OCI-LY7 (cell line): ENCODE measurements around the gene XCL1. TPM values are rescaled to one million over a fixed set of nuclear protein-coding genes. Genes with fewer than 3 reads are reported as not detected.
"Not testable (repeated sequence)": the region's sequence is repeated elsewhere in the genome, so short reads cannot be mapped to it uniquely, and the experiment has no call there.

Experiments used
- BruUV-seq: library from RNA; stranded (reverse); fragments of 400-500 nt; replicated peaks from 2 replicates; lab custom pipeline; 2021; lab: Mats Ljungman, UMichigan
- CTCF ChIA-PET: fragments of 300-600 bp; sonication (Branson Sonifier 250); formaldehyde crosslinking; loops from one replicate; lab custom pipeline; 2022; ENCODE audit warnings: antibody characterized with exemption; ENCODE audit not compliant: unreplicated experiment; lab: Charles Lee
- POLR2A ChIA-PET: fragments of 300-600 bp; sonication (Branson Sonifier 250); formaldehyde crosslinking; loops from one replicate; lab custom pipeline; 2022; ENCODE audit warnings: antibody characterized with exemption; lab: Charles Lee
- DNase-seq: peaks from one replicate; pipeline ENCODE4 v3.0.0-alpha.2; 2015; ENCODE audit warnings: low spot score
- H2AFZ ChIP-seq: fragments of 200-600 bp; sonication (generic), shearing (Covaris generic); 2 replicates; pipeline ENCODE4 v1.6.1; 2014; ENCODE audit warnings: mild to moderate bottlenecking, antibody characterized with exemption, low read length, moderate library complexity
- H3K27ac ChIP-seq: fragments of 200-600 bp; sonication (generic); 2 replicates; pipeline ENCODE4 v1.5.1; 2014; ENCODE audit warnings: mixed run types, low read depth, mild to moderate bottlenecking, moderate library complexity, low read length, inconsistent platforms; ENCODE audit not compliant: poor library complexity, severe bottlenecking
- H3K36me3 ChIP-seq: fragments of 200-600 bp; sonication (generic); 2 replicates; pipeline ENCODE4 v1.6.1; 2014; ENCODE audit warnings: mild to moderate bottlenecking, antibody characterized with exemption, low read length, moderate library complexity, mixed read lengths; ENCODE audit not compliant: insufficient read depth
- H3K4me1 ChIP-seq: fragments of 200-600 bp; sonication (generic); 2 replicates; pipeline ENCODE4 v1.5.1; 2014; ENCODE audit warnings: mild to moderate bottlenecking, low read length; ENCODE audit not compliant: insufficient read depth, poor library complexity, severe bottlenecking
- H3K4me2 ChIP-seq: fragments of 200-600 bp; sonication (generic); 2 replicates; pipeline ENCODE4 v1.6.1; 2014; ENCODE audit warnings: mild to moderate bottlenecking, low read length
- H3K4me3 ChIP-seq: fragments of 200-600 bp; sonication (generic); 2 replicates; pipeline ENCODE4 v1.5.1; 2014; ENCODE audit warnings: mild to moderate bottlenecking, low read depth, low read length; ENCODE audit not compliant: poor library complexity, severe bottlenecking
- H3K79me2 ChIP-seq: fragments of 200-600 bp; sonication (generic); 2 replicates; pipeline ENCODE4 v1.6.1; 2016; ENCODE audit warnings: low read depth, mild to moderate bottlenecking, low read length, moderate library complexity, mixed read lengths; ENCODE audit not compliant: insufficient read depth
- H3K9me2 ChIP-seq: fragments of 200-600 bp; sonication (generic); 2 replicates; pipeline ENCODE4 v1.6.1; 2016; ENCODE audit warnings: mild to moderate bottlenecking, low read length, mixed read lengths; ENCODE audit not compliant: insufficient read depth
- H3K9me3 ChIP-seq: fragments of 200-600 bp; sonication (generic); 2 replicates; pipeline ENCODE4 v1.6.1; 2014; ENCODE audit warnings: mild to moderate bottlenecking, mixed run types, low read length, mixed read lengths
- H4K20me1 ChIP-seq: fragments of 200-600 bp; sonication (generic); 2 replicates; pipeline ENCODE4 v1.6.1; 2014; ENCODE audit warnings: mild to moderate bottlenecking, antibody characterized with exemption, low read length, moderate library complexity, mixed read lengths; ENCODE audit not compliant: insufficient read depth
- EZH2phosphoT487 ChIP-seq: fragments of 200-600 bp; sonication (generic); IDR thresholded peaks from 2 replicates; pipeline ENCODE4 v1.6.1; 2018; ENCODE audit warnings: low read depth, borderline replicate concordance, mild to moderate bottlenecking, mixed run types, antibody characterized with exemption, low read length, moderate library complexity, mixed read lengths
- intact Hi-C: fragments of 100-400 bp; cut with micrococcal nuclease; formaldehyde crosslinking; loops from one replicate; pipeline ENCODE4 v1.10.0; 2022; ENCODE audit not compliant: unreplicated experiment
- total RNA-seq, 2 experiments: library from RNA; depleted of rRNA in 1 of 2; stranded (reverse); fragments of >200 nt in 1 of 2; shearing (Covaris generic) in 1 of 2; gene quantifications; 2 replicates each; pipeline ENCODE4 v1.2.3, GENCODE V29; 2014 to 2022
- TF ChIP-seq, protein P1 (sequence below): fragments of 200-600 bp; sonication (generic); conservative IDR thresholded peaks from 2 replicates; pipeline ENCODE4 v1.5.1; 2014; ENCODE audit warnings: mild to moderate bottlenecking, antibody characterized with exemption, low read length, moderate library complexity, mixed read lengths

Gene XCL1
- total RNA-seq, 2 experiments from 2014 or later: not detected

- intact Hi-C loops, BruUV-seq: not testable (repeated sequence)
- POLR2A ChIA-PET: interaction anchor here (0.6 kb wide), 1 partner anchor 15 kb away, joined by 3 read pairs; no protein-coding TSS in a partner anchor
Measured at GRCh38 chr1:168545678-168546552, 30.5 kb upstream of the XCL1 start.

GRCh38 chr1:168546553-168546895, 29.9 kb upstream of the XCL1 start:
- BruUV-seq, CTCF ChIA-PET, H4K20me1 ChIP-seq, POLR2A ChIA-PET, H3K27ac ChIP-seq, H3K4me1 ChIP-seq, H3K9me2 ChIP-seq, DNase-seq, H2AFZ ChIP-seq, H3K9me3 ChIP-seq, H3K79me2 ChIP-seq, H3K4me3 ChIP-seq, intact Hi-C loops, H3K36me3 ChIP-seq, H3K4me2 ChIP-seq: not testable (repeated sequence)

More at GRCh38 chr1:168545678-168546552, 30.5 kb upstream of the XCL1 start:
- H3K4me1 ChIP-seq, H3K4me3 ChIP-seq, H3K4me2 ChIP-seq, H3K9me3 ChIP-seq, H2AFZ ChIP-seq, H3K9me2 ChIP-seq, H3K27ac ChIP-seq, H4K20me1 ChIP-seq, H3K79me2 ChIP-seq, DNase-seq, H3K36me3 ChIP-seq, CTCF ChIA-PET: not testable (repeated sequence)
- TF ChIP-seq, protein P1, sequence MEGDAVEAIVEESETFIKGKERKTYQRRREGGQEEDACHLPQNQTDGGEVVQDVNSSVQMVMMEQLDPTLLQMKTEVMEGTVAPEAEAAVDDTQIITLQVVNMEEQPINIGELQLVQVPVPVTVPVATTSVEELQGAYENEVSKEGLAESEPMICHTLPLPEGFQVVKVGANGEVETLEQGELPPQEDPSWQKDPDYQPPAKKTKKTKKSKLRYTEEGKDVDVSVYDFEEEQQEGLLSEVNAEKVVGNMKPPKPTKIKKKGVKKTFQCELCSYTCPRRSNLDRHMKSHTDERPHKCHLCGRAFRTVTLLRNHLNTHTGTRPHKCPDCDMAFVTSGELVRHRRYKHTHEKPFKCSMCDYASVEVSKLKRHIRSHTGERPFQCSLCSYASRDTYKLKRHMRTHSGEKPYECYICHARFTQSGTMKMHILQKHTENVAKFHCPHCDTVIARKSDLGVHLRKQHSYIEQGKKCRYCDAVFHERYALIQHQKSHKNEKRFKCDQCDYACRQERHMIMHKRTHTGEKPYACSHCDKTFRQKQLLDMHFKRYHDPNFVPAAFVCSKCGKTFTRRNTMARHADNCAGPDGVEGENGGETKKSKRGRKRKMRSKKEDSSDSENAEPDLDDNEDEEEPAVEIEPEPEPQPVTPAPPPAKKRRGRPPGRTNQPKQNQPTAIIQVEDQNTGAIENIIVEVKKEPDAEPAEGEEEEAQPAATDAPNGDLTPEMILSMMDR: peak; percentile 54

- ChIA-PET POLR2A (interaction anchor here (0.8 kb wide), 1 partner anchor 8 kb away, joined by 3 read pairs; no protein-coding TSS in a partner anchor), CTCF (no interaction called here)
- Histone ChIP-seq H3K4me3 (no peak overlapping the region), H3K4me1 (no peaks in the 10 kb centered on the region), H3K4me2 (no peak overlapping the region), H3K36me3 (no peaks in the 10 kb centered on the region), H4K20me1 (no peaks in the 10 kb centered on the region), H3K9me3 (no peaks in the 10 kb centered on the region), H3K79me2 (no peaks in the 10 kb centered on the region), H2AFZ (no peak overlapping the region), H3K9me2 (no peaks in the 10 kb centered on the region), H3K27ac (no peak overlapping the region)
- no TSS peak for BruUV-seq
- intact Hi-C loops: no loop called here
- DNase-seq: no peak
- TF ChIP-seq, protein P1: no peak
- no peak for TF ChIP-seq EZH2phosphoT487
Measured at GRCh38 chr1:168550971-168551370, 25.4 kb upstream of the XCL1 start.
